HG02852 (cell line): ENCODE measurements around the gene MAST2.
"Not testable (repeated sequence)": the region's sequence is repeated elsewhere in the genome, so short reads cannot be mapped to it uniquely, and the experiment has no call there.

ENCODE experiments used
- ATAC-seq: cut with Tn5 transposase; IDR thresholded peaks from one replicate; pipeline ENCODE4 v1.9.1; 2021; ENCODE audit warnings: mild to moderate bottlenecking, moderate library complexity; ENCODE audit not compliant: unreplicated experiment

Gene MAST2

DNA sequence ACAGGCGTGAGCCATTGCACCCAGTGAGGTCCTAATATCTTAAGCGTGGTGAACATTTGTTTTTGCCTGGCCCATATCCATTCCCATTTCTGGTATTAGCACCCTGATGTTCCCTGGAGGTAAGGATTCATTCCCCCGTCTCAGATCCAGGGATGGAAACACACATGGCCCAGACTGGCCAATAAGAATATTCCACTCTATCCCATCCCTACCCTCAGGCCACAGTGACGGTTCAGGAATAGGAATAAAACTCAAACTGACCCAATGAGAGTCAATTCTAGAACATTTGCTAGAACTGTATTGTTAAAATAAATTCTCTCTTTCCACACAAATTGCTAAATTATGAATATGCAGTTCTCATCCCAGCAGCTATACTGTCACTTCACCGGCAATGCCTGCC lies 252.9 kb downstream of the MAST2 start:
- ATAC-seq, result no peak

DNA sequence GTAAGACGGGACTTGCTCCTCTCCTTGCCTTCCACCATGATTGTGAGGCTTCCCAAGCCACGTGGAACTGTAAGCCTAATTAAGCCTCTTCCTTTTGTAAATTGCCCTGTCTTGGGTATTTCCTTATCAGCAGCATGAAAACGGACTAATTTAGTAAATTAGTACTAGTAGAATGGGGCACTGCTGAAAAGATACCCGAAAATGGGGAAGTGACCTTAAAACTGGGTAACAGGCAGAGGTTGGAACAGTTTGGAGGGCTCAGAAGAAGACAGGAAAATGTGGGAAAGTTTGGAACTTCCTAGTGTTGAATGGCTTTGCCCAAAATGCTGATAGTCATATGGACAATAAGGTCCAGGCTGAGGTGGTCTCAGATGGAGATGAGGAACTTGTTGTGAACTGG lies 253.8 kb downstream of the MAST2 start:
- ATAC-seq, result not testable (repeated sequence)

- ATAC-seq, result no peak
Observed at GRCh38 chr1:46057781-46058180, 254.4 kb downstream of the MAST2 start.

- ATAC-seq, result no peak
Observed at GRCh38 chr1:46058936-46059335, 255.5 kb downstream of the MAST2 start.

DNA sequence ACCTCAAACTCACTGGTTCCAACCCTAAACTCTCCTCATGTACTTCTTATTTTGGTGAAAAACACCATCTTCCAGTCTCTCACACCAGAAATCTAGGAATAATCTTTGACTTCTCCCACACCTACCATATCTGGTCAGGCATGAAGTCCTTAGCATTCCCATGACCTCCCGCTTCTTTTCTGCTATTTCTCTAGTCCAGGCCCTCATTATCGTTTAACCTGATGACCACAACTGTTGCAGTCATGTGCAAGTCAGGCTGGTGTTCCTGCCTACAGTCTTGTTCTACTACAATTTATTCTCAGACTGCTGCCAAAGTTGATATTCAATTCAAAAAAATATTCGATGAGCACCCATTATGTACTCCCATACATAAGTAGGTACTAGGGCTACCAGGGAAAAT lies 257.7 kb downstream of the MAST2 start:
- no peak for ATAC-seq

DNA sequence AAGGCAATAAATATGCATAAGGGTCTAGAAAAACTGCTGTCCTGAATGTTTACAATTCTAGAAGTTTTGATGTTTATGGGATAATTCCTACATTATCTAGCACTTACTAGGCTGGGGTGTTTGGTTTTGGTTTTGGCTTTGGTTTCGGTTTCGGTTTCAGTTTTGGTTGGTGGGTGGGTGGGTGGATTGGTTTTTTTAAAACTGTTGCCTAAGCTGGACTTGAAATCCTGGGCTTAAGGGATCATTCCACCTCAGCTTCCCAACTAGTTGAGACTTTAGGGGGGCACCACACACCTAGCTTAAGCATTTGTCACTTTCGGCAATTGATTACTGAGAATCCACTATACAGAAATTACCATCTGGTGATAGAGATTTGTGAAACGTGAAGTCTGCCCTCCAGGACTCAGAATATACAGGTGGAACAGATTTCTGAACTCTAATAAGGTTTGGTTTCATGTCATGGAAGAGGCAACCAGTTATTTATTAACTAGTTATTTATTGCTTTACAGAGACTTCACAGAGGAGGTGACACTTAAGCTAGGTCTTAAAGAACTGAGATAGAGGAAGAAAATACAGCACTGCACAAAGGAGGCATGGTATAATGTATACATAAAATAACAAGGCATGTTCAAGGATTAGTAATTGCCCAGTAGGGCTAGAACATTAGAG lies 259.4 kb downstream of the MAST2 start:
- no peak for ATAC-seq

DNA sequence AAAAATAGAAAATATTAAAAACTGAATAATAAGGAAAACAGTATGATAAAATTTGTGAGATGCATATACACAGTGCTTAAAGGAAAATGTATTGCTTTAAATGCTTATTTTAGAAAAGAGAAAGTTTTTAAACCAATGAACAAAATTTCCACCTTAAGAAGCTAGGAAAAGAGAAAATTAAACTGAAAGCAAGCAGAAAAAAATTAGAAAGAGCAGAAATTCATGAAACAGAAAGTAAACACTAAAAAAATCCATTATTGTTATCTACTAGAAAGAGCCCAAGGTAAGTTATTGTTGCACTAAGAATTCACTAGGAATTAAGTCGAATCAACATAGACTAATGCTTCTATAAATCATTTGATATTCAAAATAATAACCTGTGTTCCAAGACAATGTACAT lies 261.3 kb downstream of the MAST2 start:
- ATAC-seq, result no peak

DNA sequence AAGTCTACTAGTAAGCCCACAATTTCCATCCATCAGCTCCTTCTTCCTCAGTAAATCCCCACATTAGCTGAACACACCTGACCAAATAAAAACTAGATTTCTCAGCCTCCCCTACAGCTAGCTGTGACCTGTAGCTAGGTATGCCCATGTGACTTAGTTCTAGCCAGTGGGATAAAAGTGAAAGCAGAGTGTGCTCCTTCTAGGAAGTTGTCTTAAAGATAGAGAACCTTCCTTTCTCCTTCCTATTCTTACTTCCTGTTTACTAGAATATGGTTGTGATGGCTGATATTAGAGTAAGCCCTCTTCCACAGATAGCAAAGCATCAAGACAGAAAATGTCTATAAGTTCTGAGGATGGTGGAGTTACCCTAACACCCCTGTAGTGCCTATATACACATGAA lies 262.0 kb downstream of the MAST2 start:
- no peak for ATAC-seq

GRCh38 chr1:46067652-46068051 lies 264.2 kb downstream of the MAST2 start:
- no peak for ATAC-seq

DNA sequence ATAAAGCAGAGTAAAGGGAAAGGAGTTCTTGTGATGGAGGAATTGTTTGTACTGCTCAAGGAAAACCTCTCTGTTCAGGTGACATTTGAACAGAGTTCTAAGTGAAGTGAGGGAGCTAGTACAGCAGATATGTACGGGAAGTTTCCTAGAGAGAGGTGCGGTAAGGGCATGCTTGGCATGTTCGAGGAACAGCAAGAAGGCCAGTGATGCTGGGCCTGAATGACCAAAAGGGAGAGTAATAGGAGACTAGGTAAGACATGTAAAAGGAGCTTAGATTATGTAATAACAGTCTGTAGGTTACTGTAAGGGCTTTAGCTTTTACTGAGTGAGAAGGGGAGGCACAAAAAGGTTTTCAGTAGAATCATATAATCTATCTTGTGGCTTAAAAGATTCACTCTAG lies 265.1 kb downstream of the MAST2 start:
- ATAC-seq, result no peak

DNA sequence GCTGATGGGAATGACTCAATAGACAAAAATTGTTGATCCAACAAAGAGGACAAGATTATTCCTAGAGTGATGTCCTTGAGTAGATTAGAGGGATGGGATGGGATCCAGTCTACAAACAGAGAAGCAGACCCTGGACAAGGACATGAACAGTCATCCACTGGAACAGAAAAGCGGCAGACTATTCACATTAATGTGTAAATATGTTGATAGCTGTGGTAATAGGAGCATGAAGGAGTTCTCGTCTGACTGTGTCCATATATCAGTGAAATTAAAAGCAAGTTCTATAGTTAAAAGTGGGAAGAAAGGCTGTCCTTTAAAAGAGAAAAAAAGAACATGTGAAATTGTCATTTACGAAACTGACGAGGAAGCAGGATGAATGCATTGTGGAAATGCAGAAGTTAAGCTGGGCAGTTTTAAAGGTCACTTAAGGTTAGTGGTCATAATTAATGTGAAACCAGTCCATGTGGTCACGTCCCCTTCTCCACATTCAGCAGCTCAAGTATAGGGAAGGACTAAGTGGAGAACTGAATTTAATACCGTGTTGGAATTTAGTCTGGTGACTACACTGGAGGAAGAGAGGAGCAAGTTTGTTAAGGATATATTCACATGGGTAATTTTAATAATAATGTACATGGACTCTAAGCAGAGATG lies 266.9 kb downstream of the MAST2 start:
- ATAC-seq, result no peak

GRCh38 chr1:46072975-46073374 lies 269.6 kb downstream of the MAST2 start:
- ATAC-seq, result no peak

DNA sequence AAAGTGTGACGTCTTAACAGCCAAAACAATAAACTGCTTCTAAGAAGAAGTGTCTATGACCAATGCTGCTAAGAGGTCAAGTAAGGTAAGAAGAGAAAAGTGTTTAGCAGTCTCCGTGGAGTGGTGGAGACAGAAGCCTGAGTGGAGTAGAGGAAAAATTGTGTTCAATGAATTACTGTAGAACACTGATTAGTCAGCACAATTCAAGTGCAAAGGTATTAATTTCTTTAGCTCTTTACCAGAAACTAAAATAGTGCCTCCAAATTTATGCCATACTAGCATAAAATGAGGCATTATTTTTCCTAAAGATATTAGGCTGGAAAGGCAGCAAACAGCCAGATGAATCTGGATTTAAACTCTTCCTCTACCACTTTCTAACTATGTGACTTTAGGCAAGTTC lies 272.9 kb downstream of the MAST2 start:
- ATAC-seq, result no peak

GRCh38 chr1:46077644-46078043 lies 274.2 kb downstream of the MAST2 start:
- no peak for ATAC-seq

GRCh38 chr1:46080257-46080656 lies 276.8 kb downstream of the MAST2 start:
- ATAC-seq, result no peak

GRCh38 chr1:46081206-46081605 lies 277.8 kb downstream of the MAST2 start:
- ATAC-seq, result no peak

DNA sequence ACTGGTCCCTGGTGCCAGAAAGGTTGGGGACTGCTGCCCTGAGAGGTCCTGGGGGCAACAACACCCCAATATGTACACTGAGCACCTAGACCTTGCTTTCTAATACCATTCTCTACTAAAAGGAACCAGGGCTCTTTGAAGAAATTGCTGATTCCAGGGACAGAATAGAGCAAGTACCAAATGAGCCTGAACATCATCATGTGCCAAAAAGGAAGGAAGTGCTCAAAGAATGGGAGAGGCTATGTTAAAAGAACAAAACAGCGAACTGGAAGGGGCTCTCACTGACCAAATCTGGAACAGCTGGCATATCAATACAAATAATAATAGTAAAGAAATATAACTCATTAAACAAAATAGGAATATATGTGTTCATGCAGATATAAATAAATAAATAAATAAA lies 278.2 kb downstream of the MAST2 start:
- no peak for ATAC-seq

- no peak for ATAC-seq
Observed at GRCh38 chr1:46083579-46083978, 280.2 kb downstream of the MAST2 start.

DNA sequence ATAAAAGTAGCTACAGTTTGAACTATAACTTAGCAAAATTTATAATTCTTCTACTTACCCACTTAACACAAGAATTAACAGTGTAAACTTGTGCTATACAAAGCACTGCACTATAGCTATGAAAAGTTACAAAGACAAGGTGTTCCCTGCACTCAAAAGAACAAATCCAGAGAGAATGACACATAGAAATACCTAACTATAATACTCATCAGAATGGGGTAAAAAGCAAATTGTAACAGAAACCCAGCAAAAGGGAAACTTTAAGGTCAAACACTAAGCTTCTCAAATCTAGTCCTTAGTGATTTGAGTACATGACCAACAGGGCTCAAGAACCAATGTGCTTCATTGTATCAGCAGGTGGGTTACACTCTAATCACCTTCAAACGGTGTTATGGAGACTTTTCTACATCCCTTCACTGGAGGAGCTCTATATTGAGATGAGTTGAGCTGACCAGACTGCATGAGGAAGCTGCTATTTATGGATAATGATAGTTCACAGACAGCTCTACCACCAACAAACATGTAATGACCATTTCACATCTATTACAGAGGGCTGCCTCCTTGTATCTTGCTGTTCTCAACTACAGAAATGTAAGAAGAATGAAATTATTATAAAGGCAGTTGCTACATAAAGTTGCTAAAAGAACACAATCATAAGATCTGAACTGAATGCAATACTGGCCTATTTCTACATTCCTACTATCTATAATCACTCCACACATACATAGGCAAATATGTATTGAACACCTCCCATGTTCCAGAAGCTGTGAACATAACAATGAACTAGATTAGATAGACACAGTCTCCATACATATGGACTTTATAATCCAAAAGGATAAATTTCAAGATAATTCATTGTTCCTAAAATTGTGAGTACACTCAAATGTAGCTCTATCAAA lies 281.4 kb downstream of the MAST2 start:
- no peak for ATAC-seq
